K562 (cell line): Measurements from ENCODE around the gene ARHGAP22. TPM values are rescaled to one million over a fixed set of nuclear protein-coding genes. Genes with fewer than 3 reads are reported as not detected.

ENCODE experiments used
- HDAC8 ChIP-seq: fragments of 450-650 bp; IDR thresholded peaks from 2 replicates; pipeline ENCODE4 v1.6.1; 2016; ENCODE audit warnings: mild to moderate bottlenecking, missing genetic modification characterization, moderate library complexity, missing compliant biosample characterization
- REST ChIP-seq, 2 experiments: fragments of 450-650 bp; formaldehyde crosslinking in 1 of 2; IDR thresholded peaks; 2 replicates each; pipeline versions ENCODE4 v1.4.0 to v1.6.1; 2014 to 2020; ENCODE audit warnings: mild to moderate bottlenecking in 2 of 2, borderline replicate concordance in 1 of 2, low read depth in 1 of 2
- RREB1 ChIP-seq: fragments of 250-450 bp; sonication (Bioruptor Pico); IDR thresholded peaks from 2 replicates; pipeline ENCODE4 v1.4.0; 2020
- SMARCB1 ChIP-seq: IDR thresholded peaks from 2 replicates; pipeline ENCODE4 v1.6.1; 2011; ENCODE audit warnings: improper control_type of control experiment, low read depth; ENCODE audit not compliant: insufficient read length
- SP1 ChIP-seq: sonication (generic); formaldehyde crosslinking; IDR thresholded peaks from 2 replicates; pipeline ENCODE4 v1.8.1; 2022; ENCODE audit warnings: mild to moderate bottlenecking, missing genetic modification reagents
- ZNF277 ChIP-seq: fragments of 250-450 bp; sonication (Bioruptor Pico); IDR thresholded peaks from 2 replicates; pipeline ENCODE4 v1.8.0; 2022; ENCODE audit warnings: inconsistent platforms, mild to moderate bottlenecking, moderate library complexity, borderline replicate concordance
- ZNF280B ChIP-seq: fragments of 250-450 bp; sonication (Bioruptor Pico); IDR thresholded peaks from 2 replicates; pipeline ENCODE4 v1.5.1; 2021; ENCODE audit warnings: mild to moderate bottlenecking
- polyA plus RNA-seq, 8 experiments: library from polyadenylated mRNA; depleted of rRNA in 4 of 8; stranded (reverse) in 5 of 8; unstranded in 3 of 8; fragments of >200 nt; fragmentation: Nextera tagmentation in 2 of 8; fragmentation: Illumina TruSeq in 1 of 8; extraction: Ambion mirVana in 2 of 8; extraction: Trizol in 1 of 8; gene quantifications; 2 replicates each; pipeline versions ENCODE4 v1.2.1 to v1.2.3, GENCODE V29; 2011 to 2014; ENCODE audit warnings: inconsistent platforms in 1 of 8, missing spikeins in 1 of 8
- total RNA-seq, 7 experiments: library from RNA; depleted of rRNA in 6 of 7; stranded (reverse); fragments of >200 nt in 6 of 7; fragmentation: Illumina TruSeq in 2 of 7; extraction: Trizol in 2 of 7; gene quantifications; 2 replicates each; pipeline versions ENCODE4 v1.2.1 to v1.2.3, GENCODE V29; 2011 to 2021; ENCODE audit warnings: low replicate concordance in 1 of 7

Gene ARHGAP22
- total and polyA plus RNA-seq, 9 of the 15 experiments (the other 6 are each of a cell fraction or from before 2014, with no cell fraction given): 1.3 to 28.1 (median 12.7) TPM

GRCh38 chr10:48509974-48510692, 94.7 kb downstream of the ARHGAP22 start (continued):
- TF ChIP-seq RREB1 (CRISPR knock-in tag): no peak
- no peak for TF ChIP-seq SMARCB1
- TF ChIP-seq REST (IDR thresholded peaks at IDR 0.05; ENCODE audit: borderline replicate concordance): 0 out of 2 replicates have a peak, but pooled peaks have one; percentile 22
- no peak for TF ChIP-seq REST (CRISPR knock-in tag; IDR thresholded peaks at IDR 0.05; ENCODE audit: low read depth)
- TF ChIP-seq ZNF277 (CRISPR knock-in tag): no peak
- no peak for TF ChIP-seq HDAC8 (tag)
- no peak for TF ChIP-seq SP1 (CRISPR knock-in tag)
- TF ChIP-seq ZNF280B (CRISPR knock-in tag): no peak
